OCI-LY3 (cell line): ENCODE data around the gene FHOD3.

Experiments
- H2AFZ ChIP-seq: fragments of 200-600, 300-600 bp; shearing (Covaris generic); 2 replicates; pipeline ENCODE4 v1.6.0; 2014; ENCODE audit warnings: antibody characterized with exemption, low read depth, low read length
- H3K27ac ChIP-seq: fragments of 200-600, 300-600 bp; sonication (generic); 2 replicates; pipeline ENCODE4 v1.5.1; 2014; ENCODE audit warnings: mild to moderate bottlenecking, low read length, moderate library complexity, mixed read lengths
- H3K27me3 ChIP-seq: fragments of 200-600, 300-600 bp; sonication (generic); 2 replicates; pipeline ENCODE4 v1.6.1; 2014; ENCODE audit warnings: low read depth, low read length, mixed read lengths
- H3K36me3 ChIP-seq: fragments of 200-600, 300-600 bp; sonication (generic); replicated peaks from 2 replicates; pipeline ENCODE3; 2014; ENCODE audit warnings: low read depth, low read length, mixed read lengths
- H3K4me1 ChIP-seq: fragments of 300-600, 200-600 bp; sonication (generic); 2 replicates; pipeline ENCODE4 v1.6.1; 2014; ENCODE audit warnings: low read length, mixed read lengths
- H3K4me2 ChIP-seq: fragments of 200-600, 300-600 bp; sonication (generic); 2 replicates; pipeline ENCODE4 v1.6.1; 2014; ENCODE audit warnings: low read length, mixed read lengths
- H3K4me3 ChIP-seq: fragments of 300-600, 200-600 bp; sonication (generic); 2 replicates; pipeline ENCODE4 v1.5.1; 2014; ENCODE audit warnings: antibody characterized with exemption, mild to moderate bottlenecking, low read length, moderate library complexity
- H3K79me2 ChIP-seq: fragments of 300-600, 200-600 bp; shearing (Covaris generic); 2 replicates; pipeline ENCODE4 v1.6.1; 2014; ENCODE audit warnings: mild to moderate bottlenecking, low read length, mixed read lengths
- H3K9ac ChIP-seq: fragments of 300-600, 200-600 bp; shearing (Covaris generic); 2 replicates; pipeline ENCODE4 v1.6.0; 2014; ENCODE audit warnings: mild to moderate bottlenecking, low read length, moderate library complexity
- H3K9me3 ChIP-seq: fragments of 200-600, 300-600 bp; shearing (Covaris generic); 2 replicates; pipeline ENCODE4 v1.6.1; 2014; ENCODE audit warnings: low read length, mixed read lengths; ENCODE audit not compliant: insufficient read depth
- H4K20me1 ChIP-seq: fragments of 200-600, 300-600 bp; sonication (generic); 2 replicates; pipeline ENCODE4 v1.6.1; 2016; ENCODE audit warnings: low read length, mixed read lengths; ENCODE audit not compliant: insufficient read depth
- CTCF ChIP-seq: fragments of 200-600, 300-600 bp; sonication (generic); IDR thresholded peaks from 2 replicates; pipeline ENCODE4 v1.5.1; 2014; ENCODE audit warnings: antibody characterized with exemption, low read length, low read depth
- EZH2phosphoT487 ChIP-seq: fragments of 200-600 bp; shearing (Covaris generic); IDR thresholded peaks from 2 replicates; pipeline ENCODE4 v1.6.1; 2018; ENCODE audit warnings: antibody characterized with exemption, mixed run types, low read depth

The FHOD3 gene

DNA sequence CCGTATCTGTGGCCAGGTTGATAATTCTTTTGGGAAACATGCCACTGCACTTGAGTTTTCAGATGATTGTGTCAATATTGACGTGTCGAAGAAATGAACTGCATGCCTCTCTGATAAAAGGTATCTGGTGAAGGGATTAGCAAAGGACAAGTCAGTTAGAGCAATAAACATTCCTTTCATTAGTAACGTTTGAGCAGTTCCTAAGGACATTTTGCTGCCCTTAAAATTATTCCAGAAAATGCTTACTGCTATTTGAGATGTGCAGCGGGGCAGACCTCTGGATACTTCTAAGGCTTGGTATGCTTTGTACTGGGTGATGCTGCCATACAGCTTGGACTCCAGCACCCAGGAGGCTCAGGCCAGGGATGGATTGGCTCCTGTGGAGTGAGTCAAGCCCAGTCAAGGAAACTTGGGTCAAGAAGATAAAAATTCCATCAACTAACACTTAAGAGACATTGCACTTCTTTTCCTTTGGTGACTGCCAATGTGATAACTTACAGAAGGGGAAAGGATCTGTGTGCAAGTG is 166.7 kb downstream of the FHOD3 start:
- Histone ChIP-seq H3K27me3 (no peaks in the 10 kb centered on the region), H3K4me1 (no peaks in the 10 kb centered on the region), H3K9me3 (no peaks in the 10 kb centered on the region), H3K4me2 (no peak overlapping the region), H3K9ac (no peak overlapping the region), H3K36me3 (no peaks in the 10 kb centered on the region), H2AFZ (no peak overlapping the region), H4K20me1 (no peaks in the 10 kb centered on the region), H3K79me2 (no peaks in the 10 kb centered on the region), H3K27ac (no peak overlapping the region), H3K4me3 (no peak overlapping the region)
- no peak for TF ChIP-seq EZH2phosphoT487
- no peak for TF ChIP-seq CTCF

- H3K4me2 ChIP-seq: no peak overlapping the region
- no peak for TF ChIP-seq EZH2phosphoT487
- H3K4me3 ChIP-seq: no peak overlapping the region
- H3K27ac ChIP-seq: no peak overlapping the region
- no peaks in the 10 kb centered on the region for H3K79me2 ChIP-seq
- no peaks in the 10 kb centered on the region for H4K20me1 ChIP-seq
- no peak overlapping the region for H3K9ac ChIP-seq
- no peaks in the 10 kb centered on the region for H3K4me1 ChIP-seq
- no peaks in the 10 kb centered on the region for H3K36me3 ChIP-seq
- H2AFZ ChIP-seq: no peak overlapping the region
- H3K9me3 ChIP-seq: no peaks in the 10 kb centered on the region
- H3K27me3 ChIP-seq: no peaks in the 10 kb centered on the region
Observed at GRCh38 chr18:36465276-36465675, 167.8 kb downstream of the FHOD3 start.

- H4K20me1 ChIP-seq: no peaks in the 10 kb centered on the region
- no peaks in the 10 kb centered on the region for H3K36me3 ChIP-seq
- H3K4me1 ChIP-seq: no peaks in the 10 kb centered on the region
- TF ChIP-seq CTCF (no peak), EZH2phosphoT487 (no peak)
- H3K4me2 ChIP-seq: no peak overlapping the region
- H3K9me3 ChIP-seq: no peaks in the 10 kb centered on the region
- H3K4me3 ChIP-seq: no peak overlapping the region
- no peak overlapping the region for H2AFZ ChIP-seq
- no peaks in the 10 kb centered on the region for H3K79me2 ChIP-seq
- no peak overlapping the region for H3K27ac ChIP-seq
- no peak overlapping the region for H3K9ac ChIP-seq
- no peaks in the 10 kb centered on the region for H3K27me3 ChIP-seq
Observed at GRCh38 chr18:36465970-36466369, 168.5 kb downstream of the FHOD3 start.

DNA sequence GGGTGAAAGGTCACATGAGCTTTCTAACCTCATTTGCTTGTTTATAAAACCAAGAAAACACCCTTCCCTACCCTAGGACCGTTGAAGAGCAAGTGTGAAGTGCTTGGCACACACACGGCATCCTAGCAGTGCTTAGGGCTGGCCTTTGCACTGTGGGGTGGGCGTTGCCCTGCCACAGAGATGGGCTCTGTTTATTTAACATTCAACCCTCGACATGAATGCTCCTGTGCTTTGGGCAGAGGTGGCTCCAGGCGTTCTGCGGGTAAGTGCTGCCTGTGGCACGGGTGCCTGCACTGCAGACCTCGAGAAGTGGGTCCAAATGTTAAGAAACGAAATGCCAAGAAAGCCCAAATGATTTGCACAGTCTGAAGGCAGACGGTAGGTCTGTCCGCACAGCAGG is 170.1 kb downstream of the FHOD3 start:
- Histone ChIP-seq H3K79me2 (no peaks in the 10 kb centered on the region), H2AFZ (no peak overlapping the region), H3K36me3 (no peaks in the 10 kb centered on the region), H3K4me2 (no peak overlapping the region), H3K9me3 (no peaks in the 10 kb centered on the region), H3K4me3 (no peak overlapping the region), H3K27me3 (peaks cover 10% of the 10 kb centered on the region; the same call in 1 of the 2 replicates), H3K9ac (no peak overlapping the region), H4K20me1 (no peaks in the 10 kb centered on the region), H3K27ac (no peak overlapping the region), H3K4me1 (no peaks in the 10 kb centered on the region)
- no peak for TF ChIP-seq CTCF
- TF ChIP-seq EZH2phosphoT487: no peak
